Breast epithelium (tissue), 3 donors: ENCODE results near the gene PARP1.

Source experiments
- POLR2A ChIP-seq: fragments of 450-650 bp; IDR thresholded peaks from one replicate; pipeline ENCODE4 v1.6.1; 2016; ENCODE audit warnings: antibody characterized with exemption, mild to moderate bottlenecking, moderate library complexity
- TF ChIP-seq, protein P1 (sequence below), 3 donors: fragments of 450-650 bp; IDR thresholded peaks; one replicate each; pipeline ENCODE4 v1.5.1; 2016 to 2017; ENCODE audit warnings: antibody characterized with exemption in 3 of 3, mild to moderate bottlenecking in 3 of 3, moderate library complexity in 3 of 3

DNA sequence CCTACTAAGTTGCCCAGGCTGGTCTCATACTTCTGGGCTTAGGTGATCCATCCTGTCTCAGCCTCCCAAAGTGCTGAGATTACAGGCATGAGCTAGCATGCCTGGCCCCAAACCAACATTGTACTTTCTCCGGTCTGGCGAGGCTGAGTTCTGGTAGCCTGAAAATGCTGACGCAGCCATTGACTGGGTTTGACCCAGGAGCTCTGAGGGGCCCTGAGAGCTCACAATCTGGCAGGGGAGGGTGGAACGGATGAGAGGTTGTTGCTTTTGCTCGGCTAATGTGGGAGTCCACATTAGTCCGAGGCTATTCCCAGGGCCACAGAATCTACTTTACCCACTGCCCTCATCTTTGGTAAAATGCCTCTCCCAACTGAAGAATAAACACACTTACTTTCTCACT lies 35.1 kb upstream of the PARP1 start:
- TF ChIP-seq, protein P1, sequence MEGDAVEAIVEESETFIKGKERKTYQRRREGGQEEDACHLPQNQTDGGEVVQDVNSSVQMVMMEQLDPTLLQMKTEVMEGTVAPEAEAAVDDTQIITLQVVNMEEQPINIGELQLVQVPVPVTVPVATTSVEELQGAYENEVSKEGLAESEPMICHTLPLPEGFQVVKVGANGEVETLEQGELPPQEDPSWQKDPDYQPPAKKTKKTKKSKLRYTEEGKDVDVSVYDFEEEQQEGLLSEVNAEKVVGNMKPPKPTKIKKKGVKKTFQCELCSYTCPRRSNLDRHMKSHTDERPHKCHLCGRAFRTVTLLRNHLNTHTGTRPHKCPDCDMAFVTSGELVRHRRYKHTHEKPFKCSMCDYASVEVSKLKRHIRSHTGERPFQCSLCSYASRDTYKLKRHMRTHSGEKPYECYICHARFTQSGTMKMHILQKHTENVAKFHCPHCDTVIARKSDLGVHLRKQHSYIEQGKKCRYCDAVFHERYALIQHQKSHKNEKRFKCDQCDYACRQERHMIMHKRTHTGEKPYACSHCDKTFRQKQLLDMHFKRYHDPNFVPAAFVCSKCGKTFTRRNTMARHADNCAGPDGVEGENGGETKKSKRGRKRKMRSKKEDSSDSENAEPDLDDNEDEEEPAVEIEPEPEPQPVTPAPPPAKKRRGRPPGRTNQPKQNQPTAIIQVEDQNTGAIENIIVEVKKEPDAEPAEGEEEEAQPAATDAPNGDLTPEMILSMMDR (IDR thresholded peaks at IDR 0.05): no peak
- TF ChIP-seq POLR2A: no peak
